ENCODE results near the gene PLA2G2A.

GRCh38 chr1:19949016-19949415, 30.4 kb downstream of the PLA2G2A start:
- TF ChIP-seq CTCF (IDR thresholded peaks at IDR 0.05) (no peak), POLR2A (IDR thresholded peaks at IDR 0.05) (no peak)
